Erythroblast (primary cell): ENCODE results near the gene NDUFA6.
"Not testable (repeated sequence)": the region's sequence is repeated elsewhere in the genome, so short reads cannot be mapped to it uniquely, and the experiment has no call there.

Source experiments
- GATA1 ChIP-seq: IDR thresholded peaks from 2 replicates; pipeline ENCODE4 v1.6.1; 2011; ENCODE audit warnings: low read depth, mild to moderate bottlenecking, control low read depth, low read length, moderate library complexity
- POLR2A ChIP-seq: IDR thresholded peaks from 2 replicates; pipeline ENCODE4 v1.6.1; 2011; ENCODE audit warnings: mild to moderate bottlenecking, low read length

- not testable (repeated sequence) for TF ChIP-seq POLR2A, GATA1
Measured at GRCh38 chr22:42130639-42131431, 40.3 kb upstream of the NDUFA6 start, which contains the start of gene CYP2D6.
